PC-3 (cell line): ENCODE data around the gene RNASET2.

ENCODE experiments used
- EZH2 ChIP-seq: fragments of 300-600 bp; sonication (generic); IDR thresholded peaks from one replicate; pipeline ENCODE4 v1.6.1; 2017; ENCODE audit warnings: antibody characterized with exemption, mild to moderate bottlenecking, low read length; ENCODE audit not compliant: unreplicated experiment
- EZH2phosphoT487 ChIP-seq: fragments of 300-600 bp; sonication (generic); IDR thresholded peaks from 2 replicates; pipeline ENCODE4 v1.6.1; 2018; ENCODE audit warnings: mild to moderate bottlenecking, antibody characterized with exemption, low read length, borderline replicate concordance
- TF ChIP-seq, protein P1 (sequence below): fragments of 300-600 bp; sonication (generic); conservative IDR thresholded peaks from 2 replicates; pipeline ENCODE4 v1.5.1; 2017; ENCODE audit warnings: antibody characterized with exemption, low read depth, mild to moderate bottlenecking, low read length

DNA sequence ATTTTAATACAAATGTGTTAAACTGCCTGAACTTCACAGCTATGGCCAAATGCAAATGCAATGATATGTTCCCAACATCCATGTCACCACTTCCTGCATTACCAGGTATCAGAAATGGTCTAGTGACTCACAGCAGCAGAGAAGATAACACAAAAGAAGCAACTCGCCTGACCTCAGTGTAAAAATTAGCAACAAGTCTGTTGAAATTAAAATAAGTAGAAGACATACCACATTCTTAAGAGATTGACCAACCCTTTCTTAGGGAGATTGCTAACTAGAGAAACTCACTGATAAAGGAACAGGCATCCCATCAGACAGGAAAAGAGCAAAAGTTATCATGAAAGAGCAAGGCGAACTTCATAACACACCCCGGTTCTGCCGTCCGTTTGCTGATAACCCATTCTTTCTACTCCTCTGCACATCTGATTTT, 45.1 kb downstream of the RNASET2 start:
- TF ChIP-seq, protein P1, sequence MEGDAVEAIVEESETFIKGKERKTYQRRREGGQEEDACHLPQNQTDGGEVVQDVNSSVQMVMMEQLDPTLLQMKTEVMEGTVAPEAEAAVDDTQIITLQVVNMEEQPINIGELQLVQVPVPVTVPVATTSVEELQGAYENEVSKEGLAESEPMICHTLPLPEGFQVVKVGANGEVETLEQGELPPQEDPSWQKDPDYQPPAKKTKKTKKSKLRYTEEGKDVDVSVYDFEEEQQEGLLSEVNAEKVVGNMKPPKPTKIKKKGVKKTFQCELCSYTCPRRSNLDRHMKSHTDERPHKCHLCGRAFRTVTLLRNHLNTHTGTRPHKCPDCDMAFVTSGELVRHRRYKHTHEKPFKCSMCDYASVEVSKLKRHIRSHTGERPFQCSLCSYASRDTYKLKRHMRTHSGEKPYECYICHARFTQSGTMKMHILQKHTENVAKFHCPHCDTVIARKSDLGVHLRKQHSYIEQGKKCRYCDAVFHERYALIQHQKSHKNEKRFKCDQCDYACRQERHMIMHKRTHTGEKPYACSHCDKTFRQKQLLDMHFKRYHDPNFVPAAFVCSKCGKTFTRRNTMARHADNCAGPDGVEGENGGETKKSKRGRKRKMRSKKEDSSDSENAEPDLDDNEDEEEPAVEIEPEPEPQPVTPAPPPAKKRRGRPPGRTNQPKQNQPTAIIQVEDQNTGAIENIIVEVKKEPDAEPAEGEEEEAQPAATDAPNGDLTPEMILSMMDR, result no peak
- TF ChIP-seq EZH2 (no peak), EZH2phosphoT487 (no peak)
